HG03565 (cell line): Measurements from ENCODE around the gene MVB12B.

Experiments
- ATAC-seq: cut with Tn5 transposase; IDR thresholded peaks from one replicate; pipeline ENCODE4 v1.9.1; 2021; ENCODE audit warnings: mild to moderate bottlenecking, moderate library complexity; ENCODE audit not compliant: unreplicated experiment

Gene MVB12B

DNA sequence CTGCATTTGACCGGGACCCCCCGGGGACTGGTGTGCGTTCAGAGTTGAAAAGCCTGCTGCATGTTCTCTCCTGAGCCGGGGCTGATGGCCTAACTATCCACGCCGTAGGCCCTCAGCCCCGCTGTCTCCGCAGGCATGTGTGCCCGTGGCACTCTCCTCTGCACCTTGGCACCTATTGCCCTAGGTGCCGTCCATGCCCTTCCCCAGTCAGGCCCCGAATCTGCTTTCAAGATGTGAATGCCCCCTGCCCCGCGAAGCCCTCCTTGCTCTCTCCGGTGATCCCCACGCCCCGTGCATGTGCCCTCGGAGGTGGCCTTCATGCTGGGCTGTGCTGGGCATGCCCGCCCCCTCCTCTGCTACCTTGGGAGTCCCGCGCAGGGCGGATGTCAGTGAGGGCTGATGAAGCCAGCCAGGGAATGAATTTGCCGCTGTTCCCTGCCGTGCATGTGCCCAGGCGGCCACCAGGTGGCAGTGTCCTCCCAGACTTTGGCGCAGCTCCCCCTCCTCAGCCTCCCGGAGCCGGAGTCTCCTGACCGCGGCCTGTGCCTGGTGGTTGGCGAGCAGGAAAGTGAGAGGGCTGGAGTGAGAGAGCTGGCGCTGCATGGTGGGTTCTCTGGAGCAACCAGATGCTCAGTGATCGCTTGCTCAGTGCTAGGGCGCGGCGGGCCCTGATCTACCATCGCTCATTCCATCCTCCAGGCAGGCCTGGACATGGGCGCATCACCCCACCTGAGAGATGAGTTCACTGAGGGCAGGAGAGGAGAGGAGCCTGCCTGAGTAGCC, 174.2 kb downstream of the MVB12B start:
- ATAC-seq, result no peak

- no peak for ATAC-seq
Observed at GRCh38 chr9:126501383-126502331, 175.0 kb downstream of the MVB12B start.

GRCh38 chr9:126502417-126503332, 176.0 kb downstream of the MVB12B start:
- no peak for ATAC-seq

GRCh38 chr9:126503333-126504085, 176.9 kb downstream of the MVB12B start:
- ATAC-seq, result no peak

DNA sequence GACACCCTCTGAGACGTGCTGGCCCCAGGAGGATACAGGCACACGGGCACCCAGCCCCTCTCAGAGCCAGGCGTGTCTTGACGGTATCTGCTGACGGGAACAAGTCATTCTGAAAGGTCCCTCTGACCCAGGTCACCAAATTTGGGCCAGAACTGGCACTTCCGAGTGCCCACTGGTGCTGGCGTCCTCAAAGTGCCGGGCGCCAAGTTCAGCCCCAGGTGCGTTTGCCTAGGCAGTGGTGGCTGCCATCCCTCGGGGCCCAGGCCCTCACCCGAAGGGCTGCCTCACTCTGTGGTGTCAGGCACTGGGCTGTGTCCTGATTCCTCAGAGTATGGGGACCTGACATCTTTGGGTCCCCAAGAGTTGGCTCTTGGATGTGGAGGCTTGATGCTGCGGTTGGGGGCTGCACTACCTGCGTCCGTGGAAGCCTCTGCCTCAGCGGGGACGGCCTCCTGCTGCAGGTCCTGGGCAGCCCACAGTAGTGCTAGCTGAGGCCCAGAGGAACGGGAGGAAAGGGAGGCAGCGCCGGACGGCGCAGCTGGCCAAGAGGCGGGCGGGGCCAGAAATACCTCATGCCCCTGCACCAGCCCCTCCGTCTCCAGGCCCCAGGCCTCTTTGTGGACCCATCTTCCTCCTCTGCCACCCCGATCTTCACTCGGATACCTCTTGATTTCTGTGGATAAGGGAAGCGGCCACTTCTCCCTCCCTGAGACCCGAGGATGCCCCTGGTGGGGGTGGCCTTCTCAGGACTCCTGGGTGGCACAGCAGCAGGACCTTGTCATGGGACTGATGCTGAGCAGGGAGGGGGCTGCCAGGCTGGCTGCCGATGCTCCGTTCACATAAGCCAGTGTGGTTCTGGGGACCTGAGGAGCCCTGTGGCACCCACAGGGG, 177.7 kb downstream of the MVB12B start:
- no peak for ATAC-seq

DNA sequence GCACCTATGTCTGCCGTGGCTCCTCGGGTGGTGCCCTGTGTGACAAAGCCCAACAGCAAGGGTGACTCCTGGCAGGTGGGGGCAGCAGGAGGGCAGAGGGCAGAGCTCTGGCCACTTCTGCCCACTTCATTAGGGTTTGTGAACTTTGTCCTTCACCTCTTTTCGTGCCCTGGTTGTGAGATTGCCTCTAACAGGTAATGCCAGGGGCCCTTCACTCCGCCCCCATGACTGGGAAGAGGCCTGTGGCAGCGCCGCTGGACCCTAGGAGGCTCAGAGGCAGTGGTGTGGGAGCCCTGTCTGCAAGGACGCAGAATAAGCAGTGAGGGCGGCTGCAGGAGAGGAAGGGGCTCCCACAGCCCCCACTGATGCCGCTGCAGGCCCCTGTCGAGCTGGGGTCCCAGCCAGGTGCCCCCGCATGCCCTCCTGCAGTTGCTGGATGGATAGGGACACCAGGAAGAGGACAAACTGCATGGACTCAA, 178.4 kb downstream of the MVB12B start:
- no peak for ATAC-seq

DNA sequence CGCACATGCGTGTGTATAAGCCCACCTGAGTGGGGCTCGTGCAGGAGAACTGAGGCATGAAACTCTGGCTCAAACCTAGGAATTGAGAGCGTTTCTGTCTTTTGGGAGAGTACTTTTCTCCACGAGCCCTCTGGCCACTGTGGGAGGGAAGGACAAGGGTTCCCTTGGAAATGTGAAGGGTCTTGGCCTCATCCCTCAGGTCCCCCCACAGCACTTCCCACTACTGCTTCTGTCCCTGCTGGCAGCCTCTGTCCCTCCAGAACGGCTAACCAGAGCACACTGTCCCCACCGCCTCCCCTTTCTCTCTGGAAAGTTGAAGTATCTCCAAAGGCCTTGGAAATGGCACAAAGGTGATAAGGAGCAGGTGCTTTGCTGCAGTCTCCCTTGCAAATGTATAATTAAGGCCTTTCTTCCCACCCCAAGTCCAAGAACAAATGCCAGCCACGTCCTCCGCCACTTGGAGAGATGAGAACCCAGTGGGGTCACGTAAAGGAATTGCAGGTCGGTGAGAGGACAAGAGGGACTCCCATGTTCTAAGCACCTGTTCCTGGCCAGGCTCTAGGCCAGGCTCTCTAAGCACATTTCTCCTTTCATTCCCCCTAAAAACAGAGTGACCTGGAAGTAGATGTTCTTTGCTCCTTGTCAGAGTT, 179.2 kb downstream of the MVB12B start:
- ATAC-seq, result no peak

GRCh38 chr9:126506361-126507317, 180.0 kb downstream of the MVB12B start:
- ATAC-seq, result no peak

- no peak for ATAC-seq
Observed at GRCh38 chr9:126507318-126508109, 180.9 kb downstream of the MVB12B start.

- ATAC-seq, result no peak
Observed at GRCh38 chr9:126508171-126508591, 181.6 kb downstream of the MVB12B start.

DNA sequence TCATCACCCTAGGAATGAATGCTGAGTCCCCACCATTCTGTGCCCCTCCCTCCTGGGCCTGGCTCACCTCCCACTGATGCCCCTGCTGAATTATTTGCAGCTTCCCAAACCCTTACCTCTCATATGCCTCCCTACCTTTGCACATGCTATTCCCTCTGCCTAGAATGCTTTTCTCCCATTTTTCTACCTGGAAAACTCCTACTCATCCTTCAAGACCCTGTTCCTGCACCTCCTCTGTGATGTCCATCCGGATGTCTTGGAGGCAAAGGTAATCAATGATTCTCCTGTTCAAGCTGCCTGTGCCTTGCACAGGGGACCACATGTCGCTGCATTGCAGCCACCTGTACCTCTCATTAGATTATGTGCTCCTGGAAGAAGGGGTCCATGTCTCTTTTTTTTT, 182.3 kb downstream of the MVB12B start:
- ATAC-seq, result no peak

- no peak for ATAC-seq
Observed at GRCh38 chr9:126509718-126510117, 183.1 kb downstream of the MVB12B start.

- ATAC-seq, result no peak
Observed at GRCh38 chr9:126510564-126510963, 183.9 kb downstream of the MVB12B start.

DNA sequence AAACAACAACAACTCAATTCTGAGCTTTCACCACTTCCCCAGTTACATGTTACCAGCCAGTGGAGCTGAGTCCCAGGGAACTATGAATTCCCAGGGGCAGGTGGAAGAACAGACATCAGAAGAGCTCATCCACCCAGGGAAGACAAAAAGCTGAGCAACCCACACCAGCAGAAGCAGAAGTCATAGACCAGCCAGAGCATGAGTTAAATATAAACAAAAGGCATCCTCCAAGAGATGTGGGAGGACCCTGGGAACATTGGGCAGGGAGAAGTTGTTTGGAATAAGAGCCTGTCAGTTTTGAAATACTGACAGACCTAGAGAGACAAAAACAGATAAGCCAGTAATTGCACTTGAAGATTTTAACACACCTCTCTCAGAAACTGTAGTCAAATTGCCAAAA, 184.8 kb downstream of the MVB12B start:
- ATAC-seq, result no peak

- no peak for ATAC-seq
Observed at GRCh38 chr9:126513159-126514036, 186.8 kb downstream of the MVB12B start.
